Embryonic facial prominence (tissue), 1 donor: ENCODE results near the gene MGAT5.

Source experiments
- DNase-seq: peaks from one replicate; pipeline ENCODE4 v3.0.0-alpha.2; 2016; ENCODE audit errors: extremely low spot score

The MGAT5 gene

DNA sequence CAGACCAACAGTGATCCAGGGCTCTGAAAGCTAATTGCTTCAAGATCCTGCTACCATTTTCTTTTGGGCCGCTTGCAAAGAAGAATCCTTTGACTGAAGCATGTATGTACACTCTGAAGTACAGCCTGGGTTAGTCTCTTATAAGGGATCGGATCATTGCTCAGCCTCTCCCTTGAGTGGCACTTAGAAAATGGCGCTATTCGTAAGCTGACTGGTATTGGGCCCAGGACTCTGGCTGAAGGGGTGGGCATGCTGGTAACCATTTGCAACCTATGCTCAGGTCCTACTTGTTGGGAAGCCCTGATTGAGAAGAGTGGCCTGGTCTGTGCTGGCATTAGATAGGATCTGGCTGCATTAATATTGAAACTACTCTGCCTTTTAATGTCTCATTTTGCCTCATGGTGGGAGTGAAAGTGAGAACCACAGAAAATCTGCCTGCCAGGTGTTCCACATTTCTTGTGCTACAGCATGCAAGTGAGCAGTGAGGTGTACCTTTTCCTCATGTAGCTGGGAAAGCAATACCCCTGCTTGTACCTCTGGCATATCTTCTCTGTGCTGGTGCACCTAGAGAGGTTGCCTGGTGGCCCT is 661 bp upstream of the MGAT5 start:
- no peak for DNase-seq

DNA sequence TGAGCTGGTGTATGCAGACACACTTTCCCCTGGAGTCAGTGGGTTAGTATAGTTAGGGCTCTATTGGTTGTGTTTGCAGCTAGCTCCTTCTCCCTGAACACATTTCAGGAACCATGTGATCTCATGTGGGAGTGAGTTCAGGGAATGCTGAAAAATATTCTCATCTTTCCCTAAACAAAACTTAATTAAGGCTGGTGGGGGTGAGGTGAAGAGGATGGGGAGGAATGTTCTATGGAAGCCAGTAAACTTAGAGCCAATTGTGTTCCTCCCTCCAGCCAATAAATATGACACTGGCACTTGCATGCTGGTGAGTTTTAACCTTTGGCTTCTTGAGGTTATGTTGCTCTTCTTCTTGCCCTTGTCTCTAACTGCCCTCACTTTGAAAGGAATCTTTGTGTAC is 952 bp downstream of the MGAT5 start:
- no peak for DNase-seq

DNA sequence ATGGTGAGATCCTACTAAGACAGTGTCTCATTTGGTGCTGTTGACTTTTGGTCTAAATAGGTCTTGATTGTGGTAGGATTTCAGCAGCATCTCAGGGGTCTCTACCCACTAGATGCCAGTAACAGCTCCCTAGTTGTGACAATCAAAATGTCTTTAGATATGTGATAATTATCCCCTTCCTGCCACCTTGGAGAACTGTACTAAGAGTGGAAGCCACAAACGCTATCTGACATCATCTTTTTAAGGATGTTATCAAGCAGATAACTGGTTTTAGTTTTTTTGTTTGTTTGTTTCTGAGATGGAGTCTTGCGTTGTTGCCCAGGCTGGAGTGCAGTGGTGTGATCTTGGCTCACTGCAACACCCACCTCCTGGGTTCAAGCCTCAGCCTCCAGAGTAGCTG is 3.1 kb downstream of the MGAT5 start:
- no peak for DNase-seq

DNA sequence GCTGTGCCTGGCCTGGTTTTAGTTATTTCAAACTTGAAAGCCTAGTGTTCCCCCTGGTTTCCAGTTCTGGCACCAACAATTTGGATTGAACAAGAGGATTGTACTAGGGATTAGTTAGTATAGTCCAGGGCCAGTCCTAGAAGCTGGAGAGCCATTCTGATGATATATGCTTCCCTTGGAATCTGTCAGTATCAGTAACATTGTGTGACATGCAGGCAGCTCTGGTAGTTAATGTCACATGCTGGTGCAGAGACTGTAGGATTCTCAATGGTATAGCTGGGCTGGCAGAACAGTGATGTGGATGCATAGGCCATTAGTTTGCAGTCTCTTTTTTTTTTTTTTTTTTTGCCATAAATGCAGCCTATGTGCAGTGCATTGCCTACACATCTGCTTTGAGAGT is 3.6 kb downstream of the MGAT5 start:
- DNase-seq, result no peak

DNA sequence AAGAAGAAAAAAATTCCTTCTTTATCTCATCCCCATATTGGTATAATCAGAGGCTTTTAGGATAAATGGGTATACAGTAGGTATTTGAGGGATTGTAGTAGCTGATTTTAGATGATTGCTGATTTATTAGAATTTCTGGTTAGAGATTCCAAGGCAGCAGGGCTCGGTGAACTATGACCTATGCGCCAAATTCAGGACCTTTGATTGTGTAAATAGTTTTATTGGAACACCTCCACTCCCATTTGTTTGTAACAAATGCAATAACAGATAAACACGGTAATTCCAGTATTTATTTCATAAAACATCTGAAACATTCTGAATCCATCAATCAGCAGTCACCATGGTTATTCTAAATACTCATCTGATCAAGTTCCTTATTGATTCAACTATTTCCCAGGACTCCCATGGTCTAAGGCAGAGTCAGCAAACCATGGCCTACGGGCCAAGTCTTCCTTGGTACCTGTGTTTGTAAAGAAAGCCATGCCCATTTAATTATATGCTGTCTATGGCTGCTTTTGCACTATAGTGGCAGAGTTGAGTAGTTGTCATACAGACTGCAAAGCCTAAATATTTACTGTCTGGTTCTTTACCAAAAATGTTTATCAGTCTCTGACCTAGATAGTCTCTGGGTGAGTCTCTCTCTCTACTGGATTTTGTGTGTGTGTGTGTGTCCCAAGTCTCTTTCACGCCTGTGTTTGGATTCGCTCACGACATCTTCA is 4.3 kb downstream of the MGAT5 start:
- DNase-seq, result no peak

DNA sequence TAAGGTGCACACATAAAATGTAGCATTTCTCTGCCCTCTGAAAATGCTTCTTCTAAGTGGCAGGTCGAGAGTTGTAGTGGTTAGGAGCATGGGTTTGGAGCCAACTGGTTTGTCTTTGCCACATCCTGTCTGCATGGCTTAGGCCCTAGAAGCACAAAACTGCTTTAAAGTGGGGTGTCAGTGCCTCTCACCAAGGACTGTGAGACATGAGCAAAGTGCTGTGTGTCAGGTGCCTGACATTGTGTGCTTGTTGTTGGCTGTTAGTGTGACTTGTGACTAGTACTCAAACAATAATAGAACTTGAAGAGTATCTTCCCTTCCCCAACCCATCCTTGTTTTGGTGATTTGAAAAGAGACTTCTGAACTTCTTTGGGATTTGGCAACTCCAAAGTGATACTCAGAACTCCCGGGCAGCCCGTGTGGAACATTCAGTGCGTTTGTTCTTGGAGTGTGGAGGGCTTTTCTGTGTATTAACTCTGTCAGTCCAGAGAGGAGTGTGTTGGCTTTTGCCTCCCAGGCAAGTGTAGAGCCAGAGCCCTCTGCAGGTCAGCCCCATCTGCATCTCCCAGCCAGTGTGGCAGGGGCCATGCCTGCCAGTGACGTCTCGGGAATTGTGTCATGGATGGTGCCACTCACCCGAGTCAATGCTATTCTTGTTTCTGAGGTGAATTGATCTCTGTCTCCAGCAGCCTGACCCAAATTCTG is 5.0 kb downstream of the MGAT5 start:
- no peak for DNase-seq

DNA sequence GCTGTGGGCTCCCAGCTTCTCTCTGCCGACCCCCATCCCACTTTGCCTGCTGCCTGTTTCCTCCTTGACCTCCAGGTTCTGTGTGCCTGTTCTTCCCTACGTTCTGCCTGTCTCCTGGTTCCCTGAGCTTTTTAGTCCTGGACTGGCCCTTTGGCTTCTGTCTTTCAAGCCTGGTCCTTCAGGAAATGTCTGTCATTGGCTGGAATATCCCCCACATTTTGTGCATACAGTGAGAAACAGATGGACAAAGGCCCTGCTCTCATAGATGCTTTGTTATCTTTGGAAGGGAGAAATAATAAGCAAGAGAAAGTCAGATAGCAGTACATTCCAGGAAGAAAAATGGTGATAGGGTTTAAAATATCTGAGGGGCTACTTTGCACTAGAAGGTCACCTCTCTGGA is 5.7 kb downstream of the MGAT5 start:
- no peak for DNase-seq

DNA sequence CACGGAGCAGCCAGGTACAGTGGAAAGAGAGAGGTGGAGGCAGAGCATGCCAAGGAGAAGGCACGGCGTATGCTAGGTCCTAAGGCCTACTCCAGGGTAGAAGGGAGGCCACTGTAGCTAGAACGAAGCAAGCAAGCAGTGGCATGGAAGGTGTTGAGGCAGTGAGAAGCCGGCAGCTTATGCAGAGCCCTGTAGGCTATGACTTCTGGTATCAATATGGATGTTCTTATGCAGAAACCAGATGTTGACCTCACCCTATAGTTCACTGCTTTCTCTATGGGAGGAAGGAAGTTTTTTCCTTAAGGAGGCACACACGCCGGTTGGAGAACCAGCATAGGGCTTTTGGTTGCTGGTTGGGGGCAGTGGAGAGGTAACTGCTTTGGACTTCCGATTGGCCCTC is 6.1 kb downstream of the MGAT5 start:
- DNase-seq, result no peak

DNA sequence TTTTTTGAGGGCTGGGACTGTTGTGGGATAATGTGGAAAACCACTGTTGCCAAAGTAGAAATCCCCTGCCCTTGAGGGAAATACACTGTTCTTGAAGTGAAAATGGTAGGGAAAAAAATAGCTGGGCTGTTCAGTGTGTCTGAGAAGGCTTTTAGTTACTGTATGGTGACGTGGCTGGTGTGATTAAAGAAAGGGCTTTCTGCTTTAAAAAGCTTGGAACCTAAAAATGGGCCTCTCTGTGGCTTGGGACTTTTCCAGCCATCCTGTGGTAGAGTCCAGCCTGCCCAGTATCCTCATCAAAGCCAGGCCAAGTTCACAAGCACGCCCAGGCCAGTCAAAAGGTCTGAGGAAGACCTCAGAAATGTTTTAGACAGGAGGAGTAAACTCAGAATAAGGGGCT is 6.8 kb downstream of the MGAT5 start:
- DNase-seq, result peak; percentile 54

DNA sequence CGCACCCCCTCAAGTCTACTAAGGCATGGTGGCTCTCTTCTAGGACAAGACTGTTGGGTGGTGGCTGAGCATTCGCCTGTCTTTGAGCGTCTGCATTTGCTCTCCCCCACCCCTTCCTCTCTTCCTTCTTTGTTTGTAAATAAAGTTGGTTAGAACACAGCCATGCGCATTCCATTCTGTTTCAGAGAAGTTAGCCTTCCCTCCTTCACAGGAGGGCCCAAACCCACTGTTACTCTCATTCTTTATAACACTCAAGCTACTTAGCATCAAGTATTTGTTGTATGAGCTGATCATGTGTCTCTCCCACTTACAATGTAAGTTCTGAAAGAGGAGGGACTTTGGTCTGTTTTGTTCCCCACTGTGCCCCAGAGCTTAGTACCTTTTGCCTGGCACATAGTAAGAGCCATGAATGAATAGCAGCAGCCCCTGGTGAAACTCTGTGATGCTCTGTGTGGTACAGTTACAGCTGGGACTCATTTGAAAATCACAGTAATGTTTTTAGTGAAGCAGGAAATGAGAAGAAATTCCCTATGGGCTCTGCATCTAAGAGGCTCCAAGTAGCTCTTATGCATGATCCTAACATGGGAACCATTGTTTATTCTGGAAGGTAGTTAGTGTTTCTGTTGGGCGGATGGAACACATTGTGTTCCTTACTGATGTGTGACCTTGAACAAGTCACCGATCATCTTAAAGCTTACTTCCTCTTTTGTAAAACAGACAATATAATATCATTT is 7.7 kb downstream of the MGAT5 start:
- no peak for DNase-seq

DNA sequence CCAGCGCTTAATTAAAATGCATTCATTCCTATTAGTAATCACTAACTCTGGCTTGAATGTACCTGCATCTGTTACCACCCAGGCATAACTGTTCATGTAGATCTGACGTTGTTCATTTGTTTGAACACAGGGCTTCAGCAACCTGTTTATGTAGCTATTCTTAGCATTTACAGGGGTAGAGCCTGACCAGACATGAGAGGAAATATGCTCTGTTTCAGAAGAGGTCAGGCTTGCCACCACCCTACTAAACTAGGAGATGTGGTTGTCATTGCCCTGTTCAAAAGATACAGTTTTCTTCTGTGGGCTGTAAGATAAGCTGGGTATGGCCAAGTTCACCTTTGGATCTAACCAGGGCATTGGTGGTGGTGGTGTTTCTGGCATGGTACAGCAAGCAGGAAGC is 8.8 kb downstream of the MGAT5 start:
- DNase-seq, result no peak

DNA sequence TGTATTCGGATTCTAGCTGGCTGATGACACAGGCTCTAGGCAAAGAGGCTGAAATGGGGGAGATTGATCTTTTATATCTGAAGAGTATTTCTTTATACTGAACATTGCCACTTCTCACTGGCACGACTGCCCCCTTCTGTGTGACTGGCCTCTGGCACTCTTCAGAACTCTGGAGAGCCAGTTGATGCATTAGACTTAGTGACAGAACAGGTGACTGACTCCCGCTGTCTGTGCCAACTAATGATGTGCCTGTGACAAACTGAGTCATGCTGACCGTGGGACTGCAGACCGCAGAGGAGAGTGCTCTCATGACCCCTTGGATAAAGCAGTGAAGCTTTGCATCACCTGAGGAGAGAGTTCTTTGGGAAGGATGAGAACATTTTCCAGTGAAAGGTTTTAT is 14.4 kb downstream of the MGAT5 start:
- DNase-seq, result no peak

DNA sequence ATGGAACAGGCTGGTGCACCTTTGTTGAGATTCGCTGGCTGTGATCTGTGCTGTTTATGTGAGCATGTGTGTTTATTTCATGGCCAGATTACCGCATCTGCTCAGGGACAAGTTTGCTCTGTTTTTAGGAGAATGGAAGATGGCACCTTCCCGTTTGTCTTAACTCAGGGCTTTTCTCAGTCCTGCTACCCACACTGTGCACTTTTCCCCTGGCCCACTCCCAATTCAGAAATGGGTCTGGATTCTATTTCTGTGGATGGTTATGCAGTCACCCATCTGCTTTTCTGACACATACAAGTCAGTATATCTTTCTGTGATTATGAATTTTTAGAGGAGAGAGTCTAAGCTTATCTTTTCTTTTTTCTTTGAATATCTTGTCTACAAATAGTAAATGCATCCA is 15.4 kb downstream of the MGAT5 start:
- no peak for DNase-seq

DNA sequence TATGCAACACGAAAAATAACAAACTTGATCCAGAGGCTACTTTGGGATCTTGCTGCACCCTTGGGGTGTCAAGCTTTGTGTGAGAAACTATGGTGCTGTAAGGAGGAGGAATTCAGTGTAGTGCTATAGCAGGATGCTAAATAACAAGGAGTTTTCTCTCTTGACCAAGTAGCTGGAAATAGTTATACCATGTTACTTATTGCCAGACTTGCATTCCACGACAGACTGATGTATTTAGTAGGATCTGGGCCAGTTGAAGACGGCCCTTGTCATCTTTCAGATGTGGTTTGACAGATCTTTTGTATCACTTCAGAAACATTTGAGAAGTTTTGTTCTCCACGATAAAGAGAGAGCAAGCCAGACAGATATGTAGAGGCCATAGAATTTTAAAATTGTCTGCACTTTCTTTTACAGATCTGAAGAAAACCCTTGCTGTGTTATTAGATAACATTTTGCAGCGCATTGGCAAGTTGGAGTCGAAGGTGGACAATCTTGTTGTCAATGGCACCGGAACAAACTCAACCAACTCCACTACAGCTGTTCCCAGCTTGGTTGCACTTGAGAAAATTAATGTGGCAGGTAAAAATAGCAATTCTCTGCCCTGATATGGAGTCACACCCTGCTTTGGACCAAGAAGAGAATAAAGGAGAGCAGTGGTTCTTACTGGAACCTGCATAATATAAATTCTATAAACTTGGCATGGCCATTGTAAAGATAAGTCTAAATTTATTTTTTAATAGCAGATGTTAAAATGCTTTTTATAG is 16.3 kb downstream of the MGAT5 start:
- DNase-seq, result no peak

DNA sequence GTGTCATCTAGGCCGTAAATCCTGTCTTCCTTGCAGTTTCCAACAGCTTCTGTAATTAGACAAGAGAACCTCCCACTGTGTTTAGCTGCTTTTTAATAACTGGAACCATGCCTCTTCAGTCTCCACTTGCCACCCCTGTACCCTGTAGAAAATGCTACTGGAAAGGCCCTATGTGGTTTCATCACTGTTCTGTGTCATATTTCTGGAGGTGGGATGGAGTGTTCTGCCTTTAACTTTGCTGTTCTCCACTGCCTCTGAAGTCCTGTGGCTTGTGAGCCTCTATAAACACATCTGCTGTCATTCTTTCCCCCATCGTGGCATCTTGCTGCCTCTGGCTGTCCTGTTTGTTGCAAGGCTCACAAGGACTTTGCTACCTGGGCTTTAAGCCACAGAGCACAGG is 17.9 kb downstream of the MGAT5 start:
- no peak for DNase-seq

DNA sequence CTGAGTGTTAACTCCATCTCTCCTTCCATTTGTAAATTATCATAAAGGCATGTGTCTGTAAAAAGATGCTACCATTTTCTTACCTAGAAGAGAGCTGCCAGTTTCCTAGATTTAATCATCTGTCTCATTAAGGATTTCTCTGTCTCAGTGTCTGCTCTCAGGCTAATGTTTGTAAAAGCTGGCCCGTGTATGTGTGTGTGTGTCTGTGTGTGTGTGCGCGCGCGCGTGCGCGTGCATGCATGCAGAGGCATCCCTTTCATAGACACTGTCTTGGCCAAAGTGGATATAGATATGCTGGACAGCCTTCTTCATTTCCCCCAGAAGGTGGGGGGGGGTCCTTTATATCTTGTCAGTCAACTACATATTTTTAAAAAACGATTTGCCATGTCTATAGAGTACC is 18.9 kb downstream of the MGAT5 start:
- no peak for DNase-seq

DNA sequence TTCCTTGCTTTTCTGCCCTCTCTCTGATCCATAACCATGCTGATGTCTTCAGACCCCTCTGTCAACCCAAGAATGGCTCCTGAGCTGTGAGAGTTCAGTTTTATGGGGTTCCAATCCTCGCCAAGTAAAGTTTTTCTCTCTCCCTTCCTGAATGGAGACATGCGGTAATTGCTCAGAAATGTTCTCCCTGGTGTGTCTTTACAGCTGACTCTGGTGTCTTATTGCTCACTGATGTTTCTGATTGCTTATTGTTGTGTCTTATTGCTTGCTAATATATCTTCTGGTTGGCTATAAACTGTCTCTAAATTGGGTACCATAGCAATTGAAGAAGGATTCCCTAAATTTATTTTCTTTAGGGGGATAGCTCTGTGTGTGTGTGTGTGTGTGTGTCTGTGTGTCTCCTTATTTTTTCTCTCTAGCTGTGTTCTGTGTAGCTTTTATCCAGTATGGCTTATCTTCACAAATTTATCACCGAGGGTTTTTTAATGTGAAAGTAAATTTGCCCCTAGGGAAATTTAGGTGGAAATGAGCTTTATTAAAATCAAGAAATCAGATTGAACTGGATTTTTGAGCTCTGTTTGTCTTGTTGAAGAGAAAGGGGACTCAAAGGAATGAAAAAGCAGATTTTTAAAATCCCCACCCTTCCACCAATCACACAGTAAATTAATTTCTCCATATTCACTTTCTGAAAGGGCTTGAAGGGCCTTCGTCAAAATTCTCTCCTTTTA is 19.5 kb downstream of the MGAT5 start:
- no peak for DNase-seq

DNA sequence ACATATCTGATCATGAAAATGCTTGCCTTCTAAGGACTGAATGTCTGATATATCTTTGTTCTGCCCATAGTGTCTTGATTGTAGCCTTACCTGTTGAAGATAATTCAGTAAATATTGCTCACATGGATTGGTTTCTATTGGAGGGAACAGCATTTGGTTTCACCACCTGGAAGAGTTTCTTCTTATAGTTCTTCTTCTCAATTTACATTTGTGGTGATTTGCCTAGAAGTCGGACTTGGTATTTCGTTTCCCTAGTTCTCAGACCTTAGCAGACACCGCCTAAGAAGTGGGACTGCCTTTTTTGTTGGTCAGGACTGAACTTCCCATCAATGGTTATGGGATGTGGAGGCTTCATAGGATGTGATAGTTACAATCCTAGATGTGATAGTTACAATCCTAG is 20.2 kb downstream of the MGAT5 start:
- DNase-seq, result no peak

DNA sequence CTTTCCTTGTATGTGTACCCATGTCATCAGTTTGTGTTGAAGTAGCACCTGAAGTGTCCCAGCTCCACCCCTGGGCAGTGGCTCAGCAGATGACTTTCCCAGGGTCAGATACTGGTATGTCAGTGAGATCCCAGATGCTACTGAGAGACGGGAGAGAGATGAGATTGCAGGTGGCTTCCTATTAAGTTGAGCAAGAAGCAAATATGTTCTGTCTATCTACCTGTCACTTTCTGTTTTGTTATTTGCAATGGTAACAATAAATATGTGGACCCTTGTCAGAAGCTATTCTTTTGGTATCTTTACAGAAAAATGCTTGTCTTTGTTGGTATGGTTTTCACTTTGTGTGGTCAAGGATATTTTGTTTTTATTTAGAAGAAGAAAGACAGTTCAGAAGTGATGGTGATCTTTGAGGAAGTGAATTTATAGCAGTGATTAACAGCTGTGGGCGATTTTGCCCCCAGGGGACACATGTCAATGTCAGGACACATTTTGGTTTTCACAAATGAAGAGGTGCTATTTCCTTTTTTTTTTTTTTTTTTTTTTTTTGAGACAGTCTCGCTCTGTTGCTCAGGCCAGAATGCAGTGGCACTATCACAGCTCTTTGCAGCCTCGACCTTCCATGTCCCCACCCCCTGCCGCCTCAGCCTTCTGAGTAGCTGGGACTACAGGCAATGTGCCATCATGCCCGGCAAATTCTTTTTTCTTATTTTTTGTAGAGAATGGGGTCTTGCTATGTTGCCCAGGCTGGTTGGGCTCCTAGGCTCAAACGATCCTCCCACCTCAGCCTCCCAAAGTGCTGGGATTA is 21.4 kb downstream of the MGAT5 start:
- DNase-seq, result no peak

DNA sequence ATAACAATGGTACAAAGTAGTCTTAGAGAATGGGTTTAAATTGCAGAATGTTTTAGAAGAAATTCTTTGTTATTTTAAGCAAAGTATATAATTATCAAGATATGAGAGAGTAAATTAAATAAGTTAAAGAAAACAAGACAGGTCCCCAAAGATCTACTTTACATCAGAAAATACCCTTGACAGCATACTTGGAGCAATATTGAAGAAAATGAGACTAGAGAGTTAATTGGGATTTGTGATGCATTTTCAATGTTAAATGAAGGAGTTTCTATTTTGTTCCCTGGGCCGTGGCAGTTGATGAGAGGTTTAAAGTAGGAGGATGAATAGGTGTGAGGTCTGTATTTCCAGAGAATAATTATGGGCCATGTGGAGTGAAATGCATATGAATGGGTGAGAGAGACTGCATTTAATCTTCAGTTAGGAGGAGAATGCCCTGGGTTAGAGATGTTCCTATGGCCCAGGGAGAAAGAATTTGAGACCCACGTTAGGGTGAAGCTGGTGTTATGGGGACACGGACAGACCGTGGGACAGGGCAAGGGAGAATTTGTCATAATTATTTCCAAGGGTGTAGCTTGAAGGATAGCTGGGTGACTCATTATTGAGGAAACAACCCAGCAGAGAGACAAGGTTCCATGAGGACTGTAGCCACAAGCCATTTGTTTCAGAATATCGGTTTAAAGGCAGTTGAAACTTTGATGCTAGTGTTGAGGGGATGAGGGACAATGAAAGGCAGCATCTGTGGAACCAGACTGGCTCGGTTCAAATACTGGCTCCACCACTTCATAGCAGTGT is 22.7 kb downstream of the MGAT5 start:
- DNase-seq, result no peak
